ENCODE data around the gene MCF2L.

Gene MCF2L

DNA sequence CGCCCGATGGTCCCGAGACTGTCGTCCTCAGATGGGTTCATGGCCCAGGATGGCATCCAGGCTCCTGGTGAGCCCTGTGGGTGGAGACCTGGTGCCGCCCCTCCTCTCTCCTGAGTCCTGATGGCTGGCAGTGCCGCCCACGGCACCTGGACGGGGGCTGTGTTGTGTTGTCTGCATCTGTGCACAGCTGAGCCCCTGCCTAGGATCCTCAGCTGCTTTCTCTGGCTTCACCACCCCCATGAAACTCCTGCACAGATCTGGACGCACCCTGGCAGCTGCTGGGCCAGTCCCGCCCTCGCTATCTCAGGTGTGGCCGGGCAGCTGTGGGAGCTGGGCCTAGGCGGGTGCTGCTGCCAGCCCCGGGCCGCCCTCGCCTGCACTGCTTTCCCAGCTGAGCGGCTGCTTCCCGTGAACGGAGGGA, 27.7 kb downstream of the MCF2L start:
- no peaks in the 10 kb centered on the region for H3K9me3 ChIP-seq (ENCODE audit: severe bottlenecking)
- H3K27me3 ChIP-seq (ENCODE audit: insufficient read depth, low read depth, severe bottlenecking): no peaks in the 10 kb centered on the region
- no peak overlapping the region for H3K27ac ChIP-seq
- H3K4me3 ChIP-seq (ENCODE audit: low read depth, low read length): no peak overlapping the region
- H3K36me3 ChIP-seq: no peaks in the 10 kb centered on the region
- TF ChIP-seq, protein P1, sequence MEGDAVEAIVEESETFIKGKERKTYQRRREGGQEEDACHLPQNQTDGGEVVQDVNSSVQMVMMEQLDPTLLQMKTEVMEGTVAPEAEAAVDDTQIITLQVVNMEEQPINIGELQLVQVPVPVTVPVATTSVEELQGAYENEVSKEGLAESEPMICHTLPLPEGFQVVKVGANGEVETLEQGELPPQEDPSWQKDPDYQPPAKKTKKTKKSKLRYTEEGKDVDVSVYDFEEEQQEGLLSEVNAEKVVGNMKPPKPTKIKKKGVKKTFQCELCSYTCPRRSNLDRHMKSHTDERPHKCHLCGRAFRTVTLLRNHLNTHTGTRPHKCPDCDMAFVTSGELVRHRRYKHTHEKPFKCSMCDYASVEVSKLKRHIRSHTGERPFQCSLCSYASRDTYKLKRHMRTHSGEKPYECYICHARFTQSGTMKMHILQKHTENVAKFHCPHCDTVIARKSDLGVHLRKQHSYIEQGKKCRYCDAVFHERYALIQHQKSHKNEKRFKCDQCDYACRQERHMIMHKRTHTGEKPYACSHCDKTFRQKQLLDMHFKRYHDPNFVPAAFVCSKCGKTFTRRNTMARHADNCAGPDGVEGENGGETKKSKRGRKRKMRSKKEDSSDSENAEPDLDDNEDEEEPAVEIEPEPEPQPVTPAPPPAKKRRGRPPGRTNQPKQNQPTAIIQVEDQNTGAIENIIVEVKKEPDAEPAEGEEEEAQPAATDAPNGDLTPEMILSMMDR (IDR thresholded peaks at IDR 0.05; ENCODE audit: low read depth, low read length): no peak
- DNase-seq: no peak

DNA sequence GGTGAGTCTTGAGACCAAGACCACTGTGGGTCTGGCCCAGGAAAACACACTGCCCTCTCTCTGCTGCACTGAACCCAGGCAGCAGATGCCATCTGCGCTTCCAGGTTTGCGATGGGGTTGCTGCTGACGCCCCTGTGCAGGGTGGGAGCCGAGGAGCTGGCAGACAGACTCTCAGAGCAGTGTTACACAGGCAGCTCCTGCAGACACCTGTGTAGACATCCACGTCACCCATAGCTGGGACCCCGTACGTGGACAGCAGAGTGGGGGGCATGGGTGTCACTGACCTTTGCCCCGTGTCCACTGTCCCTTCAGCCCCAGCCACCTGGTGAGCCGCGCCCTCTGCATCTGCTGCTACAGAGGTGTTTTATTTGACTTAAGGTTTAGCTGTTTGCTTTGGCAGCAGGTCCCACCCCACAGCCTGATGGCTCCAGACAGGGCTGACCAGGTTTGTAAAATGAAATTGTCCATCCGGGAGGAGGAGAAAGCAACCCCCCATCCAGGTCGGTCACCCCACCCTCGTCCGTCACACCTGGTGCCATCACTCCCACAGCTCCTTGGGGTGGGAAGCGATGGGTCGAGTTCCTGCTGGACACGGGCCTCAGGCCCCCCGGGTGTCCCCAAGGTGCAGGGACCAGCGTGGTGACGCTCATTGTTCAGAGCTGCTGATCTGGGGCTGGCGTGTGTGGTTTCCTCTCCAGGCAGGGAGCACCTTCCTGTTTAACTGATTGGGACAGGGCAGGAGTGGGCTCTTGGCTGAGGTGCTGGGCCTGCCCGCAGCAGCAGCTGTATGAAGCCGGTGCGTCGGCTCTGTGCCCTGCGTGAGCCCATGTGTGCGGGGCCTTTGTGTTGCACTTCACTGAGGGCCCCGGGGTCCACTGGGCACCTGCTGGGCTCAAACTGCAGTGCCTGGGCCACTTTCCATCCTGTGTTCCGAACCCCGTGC, 28.4 kb downstream of the MCF2L start:
- no peak for DNase-seq
- no peak overlapping the region for H3K27ac ChIP-seq
- TF ChIP-seq, protein P1 (IDR thresholded peaks at IDR 0.05; ENCODE audit: low read depth, low read length): no peak
- H3K4me3 ChIP-seq (ENCODE audit: low read depth, low read length): no peak overlapping the region
- no peaks in the 10 kb centered on the region for H3K27me3 ChIP-seq (ENCODE audit: insufficient read depth, low read depth, severe bottlenecking)
- no peaks in the 10 kb centered on the region for H3K9me3 ChIP-seq (ENCODE audit: severe bottlenecking)
- H3K36me3 ChIP-seq: no peaks in the 10 kb centered on the region

DNA sequence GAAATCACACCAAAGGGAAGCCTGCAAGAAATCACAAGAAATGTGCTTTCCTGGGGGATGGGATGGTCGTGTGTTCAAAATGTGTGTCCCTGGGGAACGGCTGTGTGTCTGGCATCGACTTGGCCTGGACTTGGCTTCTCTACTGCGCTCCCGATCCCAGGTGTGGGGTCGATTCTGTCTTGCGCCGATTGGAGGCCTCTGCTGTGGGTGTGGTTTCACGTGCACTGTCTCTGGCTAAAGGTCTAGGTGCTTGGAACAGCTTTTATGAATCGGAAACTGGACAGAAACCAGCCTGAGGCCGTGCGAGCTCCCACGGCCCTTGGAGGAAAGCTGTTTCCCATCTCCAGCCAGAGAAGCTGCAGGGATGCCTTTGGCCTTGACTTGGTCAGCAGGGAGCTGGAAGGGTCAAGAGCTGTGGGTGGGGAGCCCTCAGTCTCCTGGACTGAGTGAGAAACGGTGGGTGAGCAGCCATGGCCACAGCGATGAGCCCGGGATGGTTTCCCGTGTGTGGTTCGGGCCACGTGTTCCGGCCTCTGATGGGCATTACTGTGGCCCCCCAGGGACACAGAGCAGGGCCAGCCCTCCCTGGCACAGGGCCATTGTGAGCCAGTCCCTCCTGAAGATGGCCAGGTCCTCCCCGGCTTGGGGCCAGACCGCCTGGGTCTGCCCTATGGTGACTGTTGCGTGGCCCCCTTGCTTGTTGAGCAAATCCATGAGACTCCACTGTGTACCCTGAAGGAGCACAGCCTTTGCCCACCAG, 29.7 kb downstream of the MCF2L start:
- TF ChIP-seq, protein P1 (IDR thresholded peaks at IDR 0.05; ENCODE audit: low read depth, low read length): no peak
- no peak for DNase-seq
- Histone ChIP-seq H3K27ac (no peak overlapping the region), H3K27me3 (ENCODE audit: insufficient read depth, low read depth, severe bottlenecking) (no peaks in the 10 kb centered on the region), H3K9me3 (ENCODE audit: severe bottlenecking) (no peaks in the 10 kb centered on the region), H3K4me3 (ENCODE audit: low read depth, low read length) (no peak overlapping the region), H3K36me3 (peaks cover 2% of the 10 kb centered on the region; the same call in 1 of the 2 replicates)

DNA sequence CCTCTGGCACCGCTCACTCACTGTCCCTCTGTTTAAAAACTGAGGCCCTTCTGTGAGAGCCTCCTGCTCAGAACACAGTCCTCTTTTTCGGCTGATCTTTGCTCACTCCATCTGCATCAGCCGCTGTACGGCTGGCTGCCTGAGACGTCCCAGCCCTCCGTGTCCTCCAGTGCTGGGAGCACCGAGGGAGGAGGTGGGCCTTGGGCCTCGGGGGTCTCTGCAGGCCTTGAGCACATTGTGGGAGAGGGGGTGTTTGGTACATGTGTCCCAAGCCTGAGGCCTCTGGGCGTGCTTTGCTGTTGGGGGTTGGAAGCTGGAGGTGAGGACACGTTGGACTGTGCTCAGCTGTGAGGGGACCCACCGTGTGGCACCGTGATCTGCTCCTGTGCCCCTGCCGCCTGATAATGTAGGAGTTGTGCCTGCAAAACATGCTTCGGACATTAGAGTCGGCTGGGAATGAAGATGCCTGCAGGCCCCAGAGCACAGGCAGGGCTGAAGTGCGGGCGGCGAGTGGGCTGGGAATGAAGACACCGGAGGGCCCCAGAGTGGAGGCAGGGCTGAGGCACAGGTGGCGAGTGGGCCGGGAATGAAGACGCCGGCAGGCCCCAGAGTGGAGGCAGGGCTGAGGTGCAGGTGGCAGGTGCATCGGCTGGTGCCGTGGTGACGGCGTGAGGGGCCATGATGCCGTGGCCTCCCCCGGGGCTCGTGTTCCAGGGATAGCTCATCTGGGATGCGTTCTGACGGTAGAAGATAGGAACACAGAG, 30.6 kb downstream of the MCF2L start:
- H3K27ac ChIP-seq: no peak overlapping the region
- H3K36me3 ChIP-seq: peaks cover 11% of the 10 kb centered on the region
- TF ChIP-seq, protein P1 (IDR thresholded peaks at IDR 0.05; ENCODE audit: low read depth, low read length): no peak
- no peak overlapping the region for H3K4me3 ChIP-seq (ENCODE audit: low read depth, low read length)
- H3K27me3 ChIP-seq (ENCODE audit: insufficient read depth, low read depth, severe bottlenecking): no peaks in the 10 kb centered on the region
- no peaks in the 10 kb centered on the region for H3K9me3 ChIP-seq (ENCODE audit: severe bottlenecking)
- DNase-seq: no peak

DNA sequence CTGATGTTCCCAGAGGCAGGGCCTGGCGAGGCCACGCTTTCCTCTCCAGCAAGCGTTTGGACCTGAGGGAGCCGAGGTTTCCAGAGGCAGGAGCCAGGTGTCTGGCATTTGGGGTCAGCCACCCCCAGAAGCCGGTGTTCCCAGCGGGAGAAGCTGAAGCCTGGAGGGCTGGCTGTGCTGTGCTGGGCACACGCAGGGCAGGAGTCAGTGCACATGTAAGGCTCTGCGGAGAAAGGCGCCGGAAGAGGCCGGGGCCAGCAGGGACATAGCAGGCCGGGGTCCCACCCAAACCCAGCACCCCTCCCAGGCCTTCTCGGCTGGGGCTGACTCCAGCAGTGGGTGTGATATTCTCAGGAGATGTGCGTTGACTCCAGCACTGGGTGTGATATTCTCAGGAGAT, 31.6 kb downstream of the MCF2L start:
- Histone ChIP-seq H3K4me3 (ENCODE audit: low read depth, low read length) (no peak overlapping the region), H3K27me3 (ENCODE audit: insufficient read depth, low read depth, severe bottlenecking) (no peaks in the 10 kb centered on the region), H3K9me3 (ENCODE audit: severe bottlenecking) (no peaks in the 10 kb centered on the region), H3K36me3 (peaks cover 19% of the 10 kb centered on the region), H3K27ac (peak overlapping the region; percentile 90)
- TF ChIP-seq, protein P1 (IDR thresholded peaks at IDR 0.05; ENCODE audit: low read depth, low read length): no peak
- DNase-seq: no peak
